ENCODE data around the gene CHCHD4. TPM values are rescaled to one million over a fixed set of nuclear protein-coding genes. Genes with fewer than 3 reads are reported as not detected.

Gene CHCHD4
- 8.1 TPM for total RNA-seq

DNA sequence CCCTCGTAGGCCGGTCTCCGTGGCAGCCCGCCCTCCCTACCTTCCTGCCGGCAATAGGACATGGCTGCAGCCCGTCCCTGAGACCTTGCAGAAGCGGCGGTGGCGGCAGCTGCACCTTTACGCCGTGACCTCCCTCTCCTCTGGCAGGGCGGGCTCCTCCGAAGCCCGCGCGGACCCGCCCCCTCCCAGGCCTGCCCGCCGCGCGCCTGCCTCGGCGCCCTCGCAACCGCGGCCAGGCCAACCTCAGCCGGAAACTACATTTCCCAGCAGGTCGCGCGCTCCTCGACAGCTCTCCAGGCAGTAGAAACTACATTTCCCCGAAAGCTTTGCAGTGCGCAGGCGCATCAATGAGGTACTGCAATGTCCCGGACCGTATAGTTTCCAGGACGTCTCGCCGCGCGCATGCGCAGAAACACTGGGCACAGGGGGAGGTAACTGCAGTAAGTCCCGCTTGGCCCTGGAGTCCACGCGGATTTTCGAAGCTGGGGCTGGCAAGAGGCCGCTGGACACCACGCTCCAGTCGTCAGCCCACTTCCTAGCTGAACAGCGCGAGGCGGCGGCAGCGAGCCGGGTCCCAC is at the start of gene CHCHD4, which contains the start of gene TMEM43:
TSS of gene CHCHD4 (minus strand) at position 256 of the 578 bp plus-strand sequence. CDS start at position 62, 194 bp downstream.
TSS of gene TMEM43 (plus strand) at position 438 of the 578 bp plus-strand sequence. CDS start 142 bp downstream, outside the sequence.
- peak; percentile 99 for DNase-seq

DNA sequence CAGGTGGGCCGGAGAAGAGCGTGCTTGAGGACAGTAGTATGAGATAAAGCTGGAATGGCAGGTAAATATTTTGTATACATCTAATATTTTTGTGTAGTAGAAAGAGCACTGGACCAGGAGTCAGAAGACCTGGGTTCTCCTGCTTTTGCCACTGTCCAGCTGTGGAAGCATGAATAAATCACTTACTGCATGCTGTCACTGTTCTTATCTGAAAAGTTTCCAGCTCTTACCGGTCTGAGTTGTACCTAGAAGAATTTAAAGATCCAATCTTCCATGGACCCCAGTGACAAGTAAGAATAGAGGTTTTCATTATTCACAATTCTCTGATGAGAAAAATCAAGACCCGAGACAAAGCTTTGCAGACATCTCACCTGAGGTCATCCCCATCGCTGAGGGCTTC is 47.8 kb upstream of the CHCHD4 start:
- no peak for DNase-seq

DNA sequence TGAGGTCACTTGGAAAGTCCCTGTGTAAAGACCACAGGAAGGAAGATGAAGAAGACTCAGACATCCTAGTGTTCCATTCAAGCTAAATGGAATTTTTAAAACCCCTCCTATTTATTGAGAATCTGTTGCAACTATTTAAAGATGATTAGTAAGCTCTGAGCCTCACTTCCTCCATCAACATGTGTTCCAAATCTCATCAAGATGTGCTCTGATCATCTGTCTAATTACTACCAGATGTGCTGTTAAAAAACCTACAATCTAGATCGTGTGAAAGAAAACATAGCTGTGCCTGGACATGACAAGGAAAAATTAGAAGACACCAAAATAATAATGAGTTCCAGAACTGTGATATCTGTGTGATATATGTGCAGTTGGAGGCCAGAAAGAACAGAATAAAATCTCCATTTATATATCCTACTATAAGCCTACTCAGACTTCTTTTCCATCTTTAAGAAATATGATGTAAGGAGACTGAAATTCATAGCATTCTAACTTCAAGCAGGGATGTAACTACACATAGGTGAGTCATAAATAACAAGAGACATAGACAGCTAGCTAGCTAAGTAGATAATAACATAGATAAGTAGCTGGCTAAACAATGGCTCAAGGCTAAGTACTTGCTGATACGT is 46.0 kb upstream of the CHCHD4 start:
- peak; percentile 87 for DNase-seq

DNA sequence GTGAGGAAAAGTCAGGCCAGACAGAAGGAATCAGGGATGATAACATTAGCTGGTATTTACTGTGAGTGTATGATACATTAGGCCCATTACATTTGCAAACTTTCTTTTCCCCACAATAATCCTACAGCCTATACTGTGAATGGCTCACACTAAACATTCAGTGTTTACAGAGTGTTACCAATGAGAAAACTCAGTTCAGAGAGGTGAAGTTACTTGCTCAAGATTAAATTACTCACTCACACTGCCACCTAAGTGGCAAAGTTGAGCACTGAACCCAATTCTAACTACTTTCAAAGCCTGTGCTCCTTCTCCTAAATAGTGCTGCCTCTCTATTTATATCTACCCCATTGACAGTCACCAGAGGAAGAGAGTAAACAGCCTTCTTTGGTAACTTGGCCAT is 45.2 kb upstream of the CHCHD4 start:
- DNase-seq = no peak

GRCh38 chr3:14169435-14169834 is 44.8 kb upstream of the CHCHD4 start:
- DNase-seq = no peak

- no peak for DNase-seq
These were observed 42.4 kb upstream of the CHCHD4 start for GRCh38 chr3:14166877-14167603.

- no peak for DNase-seq
These were observed 37.5 kb upstream of the CHCHD4 start for GRCh38 chr3:14162178-14162577.

DNA sequence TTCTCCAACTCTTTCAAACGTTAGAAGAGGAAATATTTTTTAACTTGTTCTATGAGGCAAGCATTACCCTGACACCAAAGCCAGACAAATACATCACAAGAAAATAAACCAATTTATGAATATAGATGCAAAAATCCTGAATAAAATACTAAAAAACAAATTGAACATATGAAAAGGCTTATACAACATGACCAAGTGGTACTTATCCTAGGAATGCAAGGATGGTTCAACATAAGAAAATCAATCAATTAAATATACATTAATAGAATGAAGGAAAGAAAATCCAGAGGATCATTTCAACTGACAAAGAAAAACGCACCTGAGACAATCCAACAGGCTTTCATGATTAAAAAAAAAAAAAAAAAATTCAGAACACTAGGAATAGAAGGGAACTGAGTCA is 36.6 kb upstream of the CHCHD4 start:
- DNase-seq = no peak

GRCh38 chr3:14159426-14159825 is 34.8 kb upstream of the CHCHD4 start:
- no peak for DNase-seq

DNA sequence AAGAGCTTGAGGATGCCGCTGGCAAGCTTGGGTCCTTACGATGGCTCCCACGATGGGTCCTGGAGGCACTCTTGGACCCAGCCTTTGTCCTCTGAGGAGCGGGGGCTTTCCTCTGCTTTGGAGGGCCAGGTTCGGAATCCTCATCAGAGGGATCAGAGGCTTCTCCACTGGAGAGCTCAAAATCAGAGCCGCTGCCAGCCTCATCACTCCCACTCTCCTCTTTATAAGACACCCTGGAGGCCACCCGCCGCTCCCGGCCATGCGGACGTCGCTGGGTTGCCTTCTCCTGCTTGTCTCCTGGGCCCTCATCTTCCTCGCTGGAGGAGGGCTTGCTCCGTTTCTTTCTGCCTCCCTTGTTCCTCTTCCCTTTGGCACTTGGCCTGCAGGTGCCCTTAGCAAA is 33.7 kb upstream of the CHCHD4 start:
- no peak for DNase-seq

GRCh38 chr3:14157951-14158350 is 33.3 kb upstream of the CHCHD4 start:
- no peak for DNase-seq

DNA sequence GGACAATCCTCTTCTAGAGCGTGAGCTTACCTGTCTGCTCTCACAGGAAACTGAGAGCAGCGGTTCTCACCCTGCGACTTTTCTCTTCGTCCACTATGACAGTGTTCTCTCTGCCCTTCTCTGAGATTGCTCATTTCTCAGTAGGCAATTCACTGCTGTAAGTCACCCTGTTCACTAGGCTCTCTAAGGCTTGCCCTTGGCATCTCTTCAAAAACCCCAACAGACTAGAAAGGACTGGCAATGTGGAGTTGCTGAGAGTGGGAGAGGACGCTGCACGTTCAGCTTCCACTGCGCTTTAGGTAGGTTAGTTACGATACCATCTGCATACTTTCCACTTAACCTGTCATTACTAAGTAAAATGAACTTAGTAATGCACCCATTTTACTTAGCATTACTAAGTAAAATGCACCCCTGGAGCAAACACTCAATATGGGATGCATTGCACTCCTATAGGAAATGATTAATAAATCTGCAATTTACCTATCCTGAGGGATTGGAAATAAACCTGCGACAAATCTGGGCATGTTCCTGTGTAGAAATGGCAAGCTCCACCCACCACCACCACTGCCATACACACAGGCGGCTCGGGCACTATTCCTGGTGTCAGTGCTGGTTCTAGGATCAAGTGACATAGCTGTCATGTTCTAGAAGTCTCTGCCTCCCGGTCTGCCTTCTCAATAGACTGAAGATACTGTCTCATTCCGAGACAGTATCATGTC is 32.3 kb upstream of the CHCHD4 start:
- DNase-seq = no peak

GRCh38 chr3:14156201-14156600 is 31.5 kb upstream of the CHCHD4 start:
- DNase-seq = no peak

DNA sequence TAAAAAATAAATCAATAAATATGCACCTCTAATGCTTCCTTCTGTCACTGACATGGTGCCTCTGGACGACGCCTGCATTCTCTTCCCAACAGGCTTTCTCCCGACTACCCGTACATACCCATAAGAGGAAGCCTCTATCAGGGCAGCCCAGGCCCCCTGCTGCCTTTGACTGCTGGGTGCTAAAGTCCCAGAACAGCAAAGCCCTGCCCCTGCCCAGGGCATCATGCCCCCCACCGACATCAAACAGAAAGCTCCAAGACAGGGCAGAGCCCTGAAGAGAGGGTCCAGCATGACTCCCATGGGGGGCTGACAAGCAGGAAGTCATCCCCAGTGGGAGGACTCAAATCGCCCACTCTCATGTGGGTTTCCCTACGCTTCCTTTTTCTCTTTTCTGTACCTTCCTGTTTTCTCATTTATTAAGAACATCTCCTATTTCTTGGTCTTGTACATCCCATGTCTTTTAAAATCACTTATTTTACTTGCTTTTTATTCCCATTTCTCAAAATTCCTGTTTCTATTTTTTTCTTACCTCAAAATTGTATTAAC is 30.3 kb upstream of the CHCHD4 start:
- DNase-seq = no peak

- DNase-seq = no peak
These were observed 29.6 kb upstream of the CHCHD4 start for GRCh38 chr3:14154276-14154675.

- DNase-seq = no peak
These were observed 29.0 kb upstream of the CHCHD4 start for GRCh38 chr3:14153663-14154062.

- no peak for DNase-seq
These were observed 28.3 kb upstream of the CHCHD4 start for GRCh38 chr3:14152963-14153355.

DNA sequence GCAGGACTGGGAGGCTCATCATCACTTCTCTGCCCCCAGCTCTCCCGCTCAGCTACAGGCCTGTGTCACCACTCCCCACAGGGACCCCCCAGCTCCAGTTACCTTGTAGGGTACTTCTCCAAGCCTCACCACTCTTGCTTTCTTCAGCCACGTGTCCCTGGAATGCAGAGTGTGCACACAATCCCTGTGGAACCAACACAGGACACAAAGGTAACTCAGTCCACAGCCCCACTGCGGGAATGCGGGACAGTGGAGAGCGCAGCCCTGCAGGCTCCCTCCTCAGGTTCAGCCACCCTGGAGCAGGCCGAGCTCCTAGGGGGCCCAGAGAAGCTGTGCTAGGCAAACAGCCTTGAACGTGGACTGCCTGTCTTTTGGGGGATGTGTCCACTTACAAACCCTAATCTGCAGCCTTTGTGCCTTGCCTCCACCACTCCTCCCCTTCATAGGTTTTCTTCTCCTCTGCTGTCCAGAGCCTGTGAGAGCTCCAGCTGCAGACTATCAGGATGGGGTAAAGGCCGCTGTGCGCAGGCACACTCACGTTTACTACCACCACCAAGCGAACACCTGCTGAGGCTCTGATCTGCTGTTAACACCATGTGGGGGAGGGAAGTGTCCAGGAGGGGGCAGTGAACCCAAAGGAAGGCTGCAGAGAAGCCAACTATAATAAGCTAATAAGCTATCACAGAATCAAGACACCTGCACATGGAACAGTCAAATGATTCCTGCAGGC is 27.7 kb upstream of the CHCHD4 start:
- DNase-seq = no peak

DNA sequence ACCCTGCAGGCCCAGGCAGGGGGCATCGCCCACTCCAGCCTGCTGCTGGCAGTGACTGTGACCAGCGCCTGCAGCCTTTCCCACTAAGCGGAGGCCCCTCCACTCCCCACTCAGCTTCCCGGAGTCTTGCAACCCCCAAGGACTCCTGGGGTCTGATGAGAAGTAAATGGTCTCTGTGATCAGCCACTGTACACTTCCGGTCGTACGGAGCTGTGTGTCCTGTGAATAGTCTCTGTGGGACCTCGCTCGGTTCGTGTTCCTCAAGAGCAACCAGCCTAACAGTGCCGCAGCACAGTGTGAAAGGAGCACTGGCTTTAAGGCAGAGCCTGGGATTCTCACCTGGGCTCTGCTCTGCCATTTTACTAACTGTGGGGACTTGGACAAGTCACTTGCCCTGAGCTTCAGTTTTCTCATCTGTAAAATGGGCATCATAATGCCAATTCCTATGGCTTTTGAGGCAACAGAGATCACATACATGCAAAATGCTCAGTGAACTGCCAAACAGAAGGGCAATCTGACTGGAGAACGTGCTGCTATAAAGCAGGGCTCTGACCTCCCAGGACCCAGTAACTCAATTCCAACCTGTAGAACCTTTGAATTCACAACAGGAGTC is 26.9 kb upstream of the CHCHD4 start:
- DNase-seq = no peak

- no peak for DNase-seq
These were observed 26.0 kb upstream of the CHCHD4 start for GRCh38 chr3:14150491-14151230.

DNA sequence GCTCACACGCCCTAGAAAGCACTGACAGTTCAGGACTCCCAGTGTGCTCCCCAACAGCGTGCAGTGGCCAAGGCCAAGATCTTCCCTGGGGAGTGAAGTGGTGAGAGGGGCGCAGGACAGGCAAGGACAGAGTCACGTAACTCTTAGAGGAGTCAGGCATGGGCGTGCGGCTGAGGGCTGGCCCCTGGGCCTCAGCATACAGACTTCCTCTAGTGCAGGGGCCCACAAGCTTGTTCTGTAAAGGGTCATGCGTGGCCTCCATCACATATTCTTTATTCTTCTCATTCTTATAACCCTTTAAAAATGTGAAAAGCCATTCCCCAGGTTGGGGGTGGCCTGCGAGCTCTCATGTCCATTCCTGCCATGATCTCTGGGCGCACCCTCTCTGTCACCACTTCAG is 25.4 kb upstream of the CHCHD4 start:
- no peak for DNase-seq
